Ramos (cell line): ENCODE measurements around the gene MLH1.
"Not testable (repeated sequence)": the region's sequence is repeated elsewhere in the genome, so short reads cannot be mapped to it uniquely, and the experiment has no call there.

Experiments used
- in situ Hi-C: fragments of 300-500 bp; cut with MboI; formaldehyde crosslinking; loops from one replicate; pipeline ENCODE4 v1.14.3; 2022; ENCODE audit warnings: low sequenced_read_pairs; ENCODE audit not compliant: unreplicated experiment

Gene MLH1

GRCh38 chr3:37029516-37030163 lies 36.3 kb downstream of the MLH1 start:
- in situ Hi-C loops = no loop called here

- in situ Hi-C loops = no loop called here
Measured at GRCh38 chr3:37030588-37030987, 37.3 kb downstream of the MLH1 start.

- in situ Hi-C loops = no loop called here
Measured at GRCh38 chr3:37031096-37031682, 37.9 kb downstream of the MLH1 start.

DNA sequence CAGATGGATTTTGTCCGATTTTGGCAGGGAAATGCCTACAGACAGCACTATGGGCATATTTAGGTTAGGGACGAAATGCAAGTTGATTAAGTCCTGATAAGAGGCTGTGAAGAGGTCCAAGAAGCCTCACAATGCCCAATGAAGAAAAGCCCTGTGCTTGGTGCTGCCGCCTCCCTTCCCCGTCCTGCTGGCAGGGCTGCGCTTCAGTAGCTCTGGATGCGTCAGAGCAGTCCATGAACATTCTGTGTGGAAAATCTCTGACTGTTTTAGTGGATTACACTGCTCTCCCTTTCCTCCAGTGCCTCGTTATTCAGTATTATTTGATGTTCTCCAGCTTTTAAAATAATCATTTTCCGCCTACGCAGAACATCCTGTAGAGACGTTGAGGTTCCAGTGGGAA lies 39.6 kb downstream of the MLH1 start:
- in situ Hi-C loops = no loop called here

DNA sequence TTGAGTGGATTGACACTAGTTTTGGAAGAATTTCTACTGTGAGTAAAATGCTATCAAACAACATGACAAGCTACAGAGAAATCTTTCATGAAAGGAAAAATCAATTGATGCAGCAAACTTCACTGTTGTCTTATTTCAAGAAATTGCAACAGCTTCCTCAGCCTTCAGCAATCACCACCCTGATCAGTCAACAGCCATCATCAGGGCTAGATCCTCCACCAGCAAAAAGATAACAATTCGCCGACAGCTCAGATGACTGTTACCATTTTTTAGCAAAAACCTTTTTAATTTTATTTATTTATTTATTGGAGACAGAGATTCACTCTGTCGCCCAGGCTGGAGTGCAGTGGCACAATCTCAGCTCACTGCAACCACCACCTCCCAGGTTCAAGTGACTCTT lies 44.0 kb downstream of the MLH1 start:
- in situ Hi-C loops = no loop called here

DNA sequence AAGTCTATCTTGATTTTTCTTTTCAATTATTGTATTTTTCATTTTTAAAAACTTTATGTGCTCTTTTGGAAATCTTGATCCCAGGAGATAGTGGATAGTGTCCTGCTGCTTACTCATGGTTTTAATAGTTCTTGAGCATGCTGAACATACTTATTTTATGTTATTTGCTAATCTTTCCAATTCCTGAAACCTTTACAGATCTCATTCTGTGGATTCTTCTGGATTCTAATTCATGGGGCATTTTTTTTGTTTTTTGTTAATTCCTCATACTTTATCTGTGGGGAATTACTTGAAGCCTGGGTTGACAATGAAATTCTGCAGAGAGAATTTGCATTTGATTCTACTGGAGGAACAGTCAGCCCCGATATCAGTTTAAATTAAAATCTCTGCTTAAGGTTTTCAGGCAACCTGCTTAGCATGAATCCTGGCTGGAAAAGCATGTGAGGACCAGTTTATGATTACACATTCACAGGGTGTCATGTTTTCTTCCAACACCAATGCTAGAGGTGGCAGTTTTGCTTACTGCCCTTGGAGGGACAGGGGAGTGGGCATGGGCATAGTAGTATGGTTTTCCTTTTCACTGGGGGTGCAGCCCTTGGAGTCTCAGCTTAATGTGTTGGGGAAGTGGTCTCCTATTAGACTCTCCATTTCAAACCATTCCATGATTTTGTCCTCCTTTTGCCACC lies 46.0 kb downstream of the MLH1 start:
- in situ Hi-C loops = no loop called here

GRCh38 chr3:37040231-37040630 lies 46.9 kb downstream of the MLH1 start:
- in situ Hi-C loops = no loop called here

GRCh38 chr3:37041546-37042195 lies 48.4 kb downstream of the MLH1 start:
- in situ Hi-C loops = no loop called here

GRCh38 chr3:37042712-37043111 lies 49.4 kb downstream of the MLH1 start:
- in situ Hi-C loops = not testable (repeated sequence)

DNA sequence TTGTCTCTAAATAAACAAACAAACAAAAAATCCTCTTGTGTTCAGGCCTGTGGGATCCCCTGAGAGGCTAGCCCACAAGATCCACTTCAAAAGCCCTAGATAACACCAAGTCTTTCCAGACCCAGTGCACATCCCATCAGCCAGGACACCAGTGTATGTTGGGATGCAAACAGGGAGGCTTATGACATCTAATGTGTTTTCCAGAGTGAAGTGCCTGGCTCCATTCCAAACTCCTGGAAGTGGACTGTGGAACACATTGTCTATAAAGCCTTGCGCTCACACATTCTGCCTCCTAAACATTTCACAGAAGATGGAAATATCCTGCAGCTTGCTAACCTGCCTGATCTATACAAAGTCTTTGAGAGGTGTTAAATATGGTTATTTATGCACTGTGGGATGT lies 57.0 kb downstream of the MLH1 start:
- in situ Hi-C loops = no loop called here

- in situ Hi-C loops = no loop called here
Measured at GRCh38 chr3:37052860-37053259, 59.5 kb downstream of the MLH1 start.

DNA sequence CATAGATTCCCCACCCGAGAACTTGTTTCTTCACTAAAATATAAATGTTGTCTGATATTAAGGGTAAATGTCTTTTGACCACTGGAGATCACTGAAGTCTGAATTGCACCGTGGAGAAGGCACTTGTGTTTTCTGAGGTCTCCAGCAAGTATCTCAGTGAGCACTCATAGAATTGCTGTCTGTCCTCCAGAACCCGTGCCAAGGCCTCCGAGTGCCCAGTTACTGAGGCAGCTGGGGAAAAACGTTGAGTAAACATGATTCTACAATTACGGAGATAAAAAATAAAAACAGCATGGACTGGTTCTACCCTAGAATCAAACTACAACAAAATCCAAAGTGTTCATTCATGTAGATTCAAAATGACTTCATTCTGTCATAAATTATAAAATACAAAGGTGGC lies 60.0 kb downstream of the MLH1 start:
- in situ Hi-C loops = no loop called here

- in situ Hi-C loops = no loop called here
Measured at GRCh38 chr3:37053753-37054152, 60.4 kb downstream of the MLH1 start.

- in situ Hi-C loops = no loop called here
Measured at GRCh38 chr3:37054370-37054769, 61.1 kb downstream of the MLH1 start.

GRCh38 chr3:37055077-37055476 lies 61.8 kb downstream of the MLH1 start:
- in situ Hi-C loops = not testable (repeated sequence)

DNA sequence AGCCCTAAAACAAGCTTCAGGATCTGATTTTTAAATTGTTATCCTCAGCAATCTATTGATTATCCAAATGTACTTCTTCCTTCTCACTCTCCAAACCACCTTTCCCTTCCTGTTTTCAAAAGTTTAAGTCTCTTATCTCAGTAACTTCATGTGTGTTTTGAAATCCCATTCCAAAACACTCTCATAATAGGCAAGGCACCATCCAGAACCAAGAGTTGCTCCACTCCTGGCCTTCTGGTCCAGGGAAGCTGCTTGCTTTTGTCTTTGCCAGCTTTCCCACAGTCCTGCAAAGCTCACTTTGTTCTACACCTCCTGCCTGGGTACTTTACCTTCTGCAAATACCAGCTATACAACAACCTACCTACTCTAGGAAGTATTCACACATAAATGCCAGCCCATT lies 63.5 kb downstream of the MLH1 start:
- in situ Hi-C loops = no loop called here

DNA sequence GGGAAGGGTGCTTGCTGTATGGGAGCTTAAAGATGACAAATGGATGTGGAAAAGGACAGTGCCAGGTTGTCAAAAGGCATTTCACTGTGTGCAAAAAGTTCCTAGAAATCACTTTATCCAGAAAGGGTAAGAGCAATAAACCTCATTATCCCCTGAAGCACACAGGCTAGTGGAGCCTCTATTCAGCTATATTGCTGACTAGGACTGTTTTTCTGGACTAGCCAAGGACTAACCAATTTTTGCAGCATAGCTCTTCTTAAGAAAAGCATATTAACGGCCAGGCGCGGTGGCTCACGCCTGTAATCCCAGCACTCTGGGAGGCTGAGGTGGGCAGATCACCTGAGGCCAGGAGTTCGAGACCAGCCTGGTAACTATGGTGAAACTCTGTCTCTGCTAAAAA lies 64.8 kb downstream of the MLH1 start:
- in situ Hi-C loops = no loop called here

GRCh38 chr3:37064747-37065146 lies 71.4 kb downstream of the MLH1 start:
- in situ Hi-C loops = no loop called here

DNA sequence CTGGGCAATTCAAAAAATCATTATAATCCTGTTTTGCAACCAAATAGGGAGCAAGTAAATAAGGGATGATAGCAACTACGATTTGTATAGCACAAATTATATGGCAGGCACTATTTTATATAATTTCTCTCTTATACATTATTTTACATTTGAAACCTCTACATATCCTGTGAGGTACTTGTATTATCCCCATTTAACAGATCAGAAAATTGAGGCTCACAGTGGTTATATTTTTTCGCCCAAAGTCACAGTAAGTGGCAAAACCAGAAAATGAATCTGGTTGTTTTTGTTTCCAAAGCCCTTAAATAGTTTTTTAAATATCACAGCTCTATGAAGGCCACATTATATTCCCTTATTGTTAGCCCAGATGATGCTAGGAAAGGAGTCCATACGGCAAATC lies 74.3 kb downstream of the MLH1 start:
- in situ Hi-C loops = no loop called here

DNA sequence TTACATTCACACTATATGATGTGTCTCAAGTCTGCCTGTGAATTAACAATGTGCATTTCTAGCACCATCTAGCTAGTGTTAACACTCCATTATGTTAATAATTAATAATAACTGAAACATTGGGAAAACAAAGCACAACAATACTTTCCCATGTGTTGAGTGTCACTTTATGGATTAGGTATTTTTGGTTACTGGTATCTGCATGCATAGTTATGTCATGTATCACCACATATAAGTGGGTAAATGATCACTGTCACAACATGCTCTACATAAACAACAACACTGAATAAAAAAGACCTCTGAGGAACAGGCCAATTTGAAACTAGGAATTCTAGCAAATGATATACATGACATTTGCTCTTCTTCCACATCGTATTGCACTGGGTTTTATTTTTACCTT lies 74.7 kb downstream of the MLH1 start:
- in situ Hi-C loops = no loop called here

DNA sequence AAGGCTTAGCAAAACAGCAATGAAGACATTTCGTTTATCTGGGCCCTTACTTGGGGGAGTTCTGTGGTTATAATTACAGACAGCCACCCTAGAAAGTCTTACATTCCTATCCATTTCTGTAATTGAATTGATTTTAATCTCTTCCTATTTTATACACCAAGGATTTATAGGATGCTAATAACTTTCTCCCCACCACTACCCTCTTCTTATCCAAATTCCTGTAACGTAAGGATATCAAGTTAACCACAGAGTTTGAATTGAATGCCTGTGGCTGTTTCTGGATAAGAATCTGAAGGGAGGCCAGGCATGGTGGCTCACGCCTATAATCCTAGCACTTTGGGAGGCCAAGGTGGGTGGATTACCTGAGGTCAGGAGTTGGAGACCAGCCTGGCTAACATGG lies 78.6 kb downstream of the MLH1 start:
- in situ Hi-C loops = no loop called here
